ENCODE data around the gene ZNF148.

ZNF148 gene

DNA sequence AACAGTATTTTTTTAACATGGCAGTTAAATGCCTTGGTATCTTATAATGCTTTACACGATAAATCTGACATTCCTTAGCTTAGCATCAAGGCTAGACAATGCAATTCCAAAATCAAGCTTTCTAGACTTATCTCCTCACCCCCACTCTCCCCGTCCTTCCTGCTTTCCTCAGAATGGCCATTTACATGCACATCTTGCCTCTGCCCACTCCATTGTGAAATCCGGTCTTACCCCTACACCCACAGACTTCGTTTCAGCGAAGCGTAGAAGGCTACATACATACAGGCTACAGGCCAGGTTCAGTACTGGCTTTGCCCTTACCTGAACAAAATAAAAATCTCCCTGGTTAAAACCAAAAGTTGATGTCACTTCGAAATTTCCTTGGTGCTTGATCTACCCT, 104.0 kb downstream of the ZNF148 start:
- no peak for DNase-seq

DNA sequence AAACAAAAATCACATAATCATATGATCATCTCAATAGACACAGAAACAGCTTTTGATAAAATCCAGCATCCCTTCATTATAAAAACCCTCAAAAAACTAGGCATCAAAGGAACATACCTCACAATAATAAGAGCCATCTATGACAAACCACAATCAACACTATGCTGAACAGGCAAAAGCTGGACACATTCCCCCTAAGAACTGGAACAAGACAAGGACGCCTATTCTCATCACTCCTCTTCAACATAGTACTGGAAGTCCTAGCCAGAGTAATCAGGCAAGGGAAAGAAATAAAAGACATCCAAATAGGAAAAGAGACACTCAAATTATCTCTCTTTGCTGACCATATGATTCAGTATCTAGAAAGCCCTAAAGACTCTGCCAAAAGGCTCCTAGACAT, 107.7 kb downstream of the ZNF148 start:
- no peak for DNase-seq

DNA sequence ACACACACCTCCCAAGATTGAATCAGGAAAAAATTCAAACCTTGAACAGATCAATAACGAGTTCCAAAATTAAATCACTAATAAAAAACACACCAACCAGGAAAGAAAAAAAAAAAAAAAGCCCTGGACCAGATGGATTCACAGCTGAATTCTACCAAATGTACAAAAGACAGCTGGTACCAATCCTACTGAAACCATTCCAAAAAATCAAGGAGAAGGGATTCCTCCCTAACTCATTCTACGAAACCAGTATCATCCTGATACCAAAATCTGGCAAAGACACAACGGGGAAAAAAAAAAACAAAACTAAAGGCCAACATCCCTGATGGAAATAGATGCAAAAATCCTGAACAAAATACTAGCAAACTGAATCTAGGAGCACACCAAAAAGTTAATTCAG, 108.2 kb downstream of the ZNF148 start:
- DNase-seq = no peak

DNA sequence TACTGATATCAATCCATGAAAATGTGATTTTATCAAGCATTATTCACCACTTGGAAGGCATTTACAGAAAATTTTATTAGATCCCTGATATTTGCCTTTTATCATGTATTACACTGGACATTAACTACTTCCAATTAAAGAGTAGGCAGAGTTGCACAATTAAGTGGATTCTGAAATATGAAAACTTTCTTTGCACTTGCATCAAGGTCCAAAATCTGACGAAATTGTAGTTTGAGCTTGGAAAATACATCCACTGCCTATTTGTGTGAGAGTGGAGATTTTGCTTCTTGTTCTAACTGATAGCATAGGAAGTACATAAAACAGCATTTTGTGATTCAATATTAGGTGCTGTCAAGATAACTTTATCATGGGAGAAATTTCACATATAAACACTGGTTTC, 113.0 kb downstream of the ZNF148 start:
- no peak for DNase-seq

DNA sequence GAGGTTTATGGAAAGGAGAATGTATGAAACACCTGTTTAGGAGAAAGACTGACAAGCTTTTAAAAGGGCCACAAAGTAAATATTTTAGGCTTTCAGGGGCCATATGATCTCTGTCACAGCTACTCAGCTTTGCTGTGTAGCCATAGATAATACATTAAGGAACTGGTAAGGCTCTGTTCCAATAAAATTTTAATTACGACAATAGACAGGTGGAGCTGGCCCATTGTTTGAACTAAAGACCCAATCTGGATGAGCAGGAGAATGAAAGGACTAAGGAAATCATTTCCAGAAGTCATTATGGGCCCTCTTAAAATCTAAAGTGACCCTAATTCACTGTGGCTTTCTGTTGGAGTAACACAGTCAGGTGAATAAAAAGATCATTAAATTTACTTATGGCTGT, 114.1 kb downstream of the ZNF148 start:
- no peak for DNase-seq

DNA sequence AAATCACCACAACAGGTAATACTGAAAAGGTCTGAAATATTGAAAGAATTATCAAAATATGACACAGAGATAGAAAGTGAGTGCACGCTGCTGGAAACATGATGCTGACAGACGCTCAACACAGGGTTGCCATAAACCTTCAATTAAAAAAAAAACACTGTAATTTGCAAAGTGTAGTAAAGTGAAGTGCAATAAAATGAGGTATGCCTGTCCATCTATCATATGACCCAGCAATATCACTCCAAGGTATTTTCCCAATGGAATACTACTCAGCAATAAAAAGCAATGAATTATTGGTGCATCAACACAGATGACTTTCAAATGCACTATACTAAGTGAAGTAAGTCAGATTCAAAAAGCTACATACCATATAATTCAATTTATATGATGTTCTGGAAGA, 115.0 kb downstream of the ZNF148 start:
- DNase-seq = no peak

DNA sequence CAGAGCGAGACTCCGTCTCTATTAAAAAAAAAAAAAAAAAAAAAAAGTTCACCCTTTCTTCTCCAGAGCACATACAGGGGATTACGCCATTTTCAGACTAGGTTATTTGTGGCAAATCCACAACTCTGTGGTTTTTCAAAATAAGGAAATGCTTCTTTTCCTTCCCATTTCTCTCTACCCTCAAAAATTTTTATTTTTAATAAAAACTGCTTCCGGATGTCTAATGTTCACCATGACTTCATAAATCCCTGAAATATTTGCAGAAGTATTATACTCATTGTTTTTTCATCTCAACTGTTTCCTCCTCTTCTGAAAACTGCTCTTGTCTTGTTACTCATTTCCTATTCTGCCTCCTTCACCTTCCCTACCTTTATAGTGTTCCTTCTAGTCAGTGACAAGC, 117.6 kb downstream of the ZNF148 start:
- DNase-seq = no peak

DNA sequence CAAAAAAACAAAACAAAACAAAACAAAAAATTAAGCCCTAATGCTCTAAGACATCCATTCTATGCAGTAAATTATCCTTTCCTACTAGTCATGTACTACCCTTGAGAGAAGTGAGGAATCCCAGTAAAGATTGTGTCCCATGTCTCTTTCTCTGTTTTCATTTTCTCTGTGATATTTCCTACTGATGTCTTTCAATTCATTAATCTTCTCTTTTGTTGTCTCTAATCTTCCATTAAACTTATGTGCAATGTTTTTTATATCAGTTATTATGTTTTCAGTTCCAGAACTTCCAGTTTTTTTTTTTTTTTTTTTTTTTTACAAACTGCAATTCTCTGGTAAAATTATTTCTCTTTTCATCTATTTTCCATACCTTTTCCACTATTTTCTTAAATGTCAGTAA, 118.5 kb downstream of the ZNF148 start:
- DNase-seq = no peak

DNA sequence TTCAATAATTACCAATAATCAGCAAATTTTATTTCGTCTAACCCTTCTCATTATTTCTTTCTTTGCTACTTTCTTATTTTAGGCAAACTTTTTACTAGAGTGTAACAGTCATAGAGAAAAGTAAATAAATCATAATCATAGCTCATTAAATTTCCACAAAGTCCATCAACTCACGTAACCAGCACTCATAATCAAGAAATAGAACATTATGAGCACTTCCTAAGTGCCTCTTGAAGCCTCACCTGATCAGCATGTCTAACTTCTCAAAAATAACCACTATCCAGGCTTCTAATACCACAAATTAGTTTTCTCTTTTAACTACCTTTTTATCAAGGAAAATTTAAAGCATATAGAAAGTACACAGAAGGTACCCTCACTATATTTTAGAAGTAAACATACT, 124.2 kb downstream of the ZNF148 start:
- DNase-seq = no peak

DNA sequence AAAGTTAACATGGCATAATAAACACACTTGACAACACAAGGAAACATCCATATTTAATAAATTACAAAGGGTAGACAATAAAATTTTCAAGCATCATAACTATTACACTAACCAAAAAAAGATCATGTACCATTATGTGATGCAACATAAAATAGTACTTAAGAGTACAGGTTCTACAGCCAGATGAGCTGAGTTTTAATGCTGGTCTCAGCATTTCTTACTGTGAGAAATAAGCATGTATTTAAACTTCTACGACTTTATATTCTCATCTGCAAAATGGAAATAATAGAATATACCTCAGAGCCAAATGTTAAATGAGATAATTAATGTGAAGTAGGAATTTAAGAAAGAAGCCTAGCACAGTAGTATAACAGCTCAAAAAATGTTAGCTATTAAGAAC, 128.9 kb downstream of the ZNF148 start:
- no peak for DNase-seq

DNA sequence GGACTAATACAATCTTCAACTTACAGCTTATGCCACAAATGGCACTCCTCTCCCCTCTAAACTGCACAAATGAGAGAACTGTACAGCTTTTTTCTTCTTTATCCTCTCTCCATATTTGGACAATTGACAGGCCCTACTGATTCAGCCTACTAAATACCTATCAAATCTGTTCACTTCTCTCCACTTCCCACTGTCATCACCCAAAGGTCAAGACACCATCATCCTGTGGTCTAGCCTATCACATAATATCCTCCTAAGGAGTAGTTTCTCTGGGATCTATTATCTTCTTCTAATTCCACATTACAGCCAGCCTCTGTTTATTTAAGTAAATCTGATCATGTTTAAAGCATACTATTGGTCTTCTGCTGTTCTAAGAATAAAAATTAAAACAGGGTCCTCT, 129.6 kb downstream of the ZNF148 start:
- no peak for DNase-seq

DNA sequence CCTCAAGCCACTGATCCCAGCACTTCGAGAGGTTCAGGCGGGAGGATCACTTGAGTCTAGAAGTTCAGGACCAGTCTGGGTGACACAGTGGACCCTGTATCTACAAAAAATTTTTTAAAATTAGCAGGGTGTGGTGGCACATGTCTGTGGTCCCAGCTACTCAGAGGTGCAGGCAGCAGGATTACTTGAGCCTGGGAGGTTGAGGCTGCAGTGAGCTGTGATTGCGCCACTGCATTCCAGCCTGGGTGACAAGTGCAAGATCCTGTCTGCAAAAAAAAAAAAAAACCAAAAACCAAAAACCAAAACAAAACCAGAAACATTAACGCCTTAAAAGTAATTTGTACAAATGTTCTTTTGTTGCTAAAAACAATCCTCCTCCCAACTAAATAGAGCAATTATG, 134.6 kb downstream of the ZNF148 start:
- DNase-seq = no peak

DNA sequence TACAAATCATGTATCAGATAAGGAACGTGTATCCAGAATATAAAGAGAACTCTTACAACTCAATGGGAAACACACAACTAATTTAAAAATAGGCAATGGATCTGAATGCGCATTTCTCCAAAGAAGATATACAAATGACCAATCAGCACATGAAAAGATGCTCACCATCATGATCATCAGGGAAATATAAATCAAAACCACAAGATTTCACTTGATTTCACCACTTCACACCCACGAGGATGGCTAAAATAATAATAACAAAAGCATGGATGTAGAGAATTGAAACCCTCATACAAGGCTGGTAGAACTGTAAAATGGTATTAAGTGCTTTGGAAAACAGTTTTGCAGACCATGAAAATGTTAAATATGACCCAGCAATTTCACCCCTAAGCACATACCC, 135.9 kb downstream of the ZNF148 start:
- no peak for DNase-seq

DNA sequence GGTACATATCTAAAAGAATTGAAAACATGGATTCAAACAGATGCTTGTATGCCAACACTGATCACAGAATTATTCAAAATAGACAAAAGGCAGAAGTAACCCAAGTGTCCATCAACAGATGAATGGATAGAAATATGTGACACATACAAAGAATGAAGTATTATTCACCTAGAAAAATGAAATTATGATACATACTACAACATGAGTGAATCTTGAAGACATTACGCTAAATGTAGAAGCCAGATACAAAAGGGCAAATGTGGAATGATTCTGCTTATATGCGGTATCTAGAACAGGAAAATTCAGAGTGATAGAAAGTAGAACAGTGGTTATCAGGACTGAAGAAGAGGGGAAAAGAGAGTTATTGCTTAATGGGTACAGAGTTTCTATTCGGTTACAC, 136.4 kb downstream of the ZNF148 start:
- DNase-seq = no peak

DNA sequence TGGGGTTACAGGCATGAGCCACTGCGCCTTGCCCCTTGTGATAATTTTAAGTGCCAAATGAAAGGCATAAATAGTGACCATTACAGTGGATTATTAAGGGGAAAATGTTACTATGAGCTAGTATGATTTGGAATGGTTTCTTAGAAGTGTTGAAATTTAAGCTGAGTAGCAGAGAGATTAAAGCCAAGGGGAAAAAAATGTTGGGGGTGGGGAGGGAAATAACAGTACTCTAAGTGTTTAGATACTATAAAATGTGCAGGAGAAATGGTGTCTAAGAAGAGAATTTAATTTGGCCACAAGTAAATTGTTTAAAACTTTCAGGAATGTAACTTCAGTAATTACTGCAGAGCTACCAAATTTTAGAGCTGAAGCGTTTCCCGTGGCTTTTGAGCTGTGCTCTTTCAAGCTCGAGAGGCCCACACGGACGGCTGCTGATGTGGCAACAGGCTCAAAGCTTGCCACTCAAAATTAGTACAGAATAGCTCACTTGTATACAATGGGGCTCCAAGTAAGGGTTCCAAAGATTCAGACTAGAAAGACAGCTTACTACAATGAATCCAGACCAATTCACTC, 138.7 kb downstream of the ZNF148 start:
- no peak for DNase-seq

DNA sequence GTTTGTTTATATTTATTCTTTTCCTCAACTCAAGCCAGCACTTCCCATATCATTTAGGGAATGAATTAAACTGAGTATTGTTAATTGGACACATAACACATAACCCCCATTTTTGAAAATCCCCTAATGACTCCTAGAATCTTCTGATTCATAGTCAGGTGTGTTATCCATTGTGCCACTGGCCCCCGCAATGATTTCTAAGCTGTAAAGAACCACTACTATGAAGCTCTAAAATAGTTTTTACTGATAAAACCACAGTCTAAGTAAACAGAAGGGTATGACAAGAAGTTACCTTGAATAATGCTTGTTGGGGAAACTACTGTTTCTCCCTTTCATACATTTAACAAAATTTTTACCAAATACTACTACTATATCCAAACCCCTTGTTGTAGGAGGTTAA, 140.3 kb downstream of the ZNF148 start:
- no peak for DNase-seq

DNA sequence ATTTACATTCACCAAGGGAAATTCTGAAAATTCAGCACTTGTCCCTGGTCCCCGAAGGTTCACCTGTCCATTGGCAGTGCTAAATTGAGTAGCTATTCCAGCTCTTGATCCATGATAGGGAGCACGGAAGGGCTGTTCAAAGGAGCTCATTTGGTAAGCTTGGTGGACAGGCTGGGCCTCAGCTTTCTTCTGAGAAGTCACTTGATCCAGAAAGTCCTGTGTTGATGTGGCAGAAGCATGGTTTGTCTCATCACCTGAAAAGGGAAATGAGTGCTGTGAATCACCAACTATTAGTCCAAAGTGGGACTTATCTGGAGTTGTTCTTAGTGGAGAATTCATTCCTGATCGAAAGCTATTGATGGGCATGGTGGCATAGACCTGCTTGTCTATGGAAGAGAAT, 142.7 kb downstream of the ZNF148 start:
- no peak for DNase-seq

DNA sequence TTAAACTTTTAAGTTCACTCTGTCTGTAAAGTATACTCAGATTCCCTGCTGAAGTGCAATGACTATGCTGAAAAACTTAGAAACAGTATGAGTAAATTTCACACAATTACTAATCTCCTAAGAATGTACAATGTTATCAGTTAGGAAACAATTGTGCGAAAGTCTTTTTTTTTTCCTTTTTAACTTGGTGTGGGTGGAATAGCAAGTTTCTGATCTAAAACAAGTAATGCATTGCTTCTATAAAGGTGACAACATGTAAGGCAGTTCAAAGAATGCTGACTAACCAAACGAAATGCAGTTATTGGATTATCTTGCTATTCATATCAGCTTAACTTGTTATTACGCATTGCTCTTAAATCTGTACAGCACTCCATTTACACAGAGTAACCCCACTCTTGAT, 143.2 kb downstream of the ZNF148 start:
- no peak for DNase-seq

DNA sequence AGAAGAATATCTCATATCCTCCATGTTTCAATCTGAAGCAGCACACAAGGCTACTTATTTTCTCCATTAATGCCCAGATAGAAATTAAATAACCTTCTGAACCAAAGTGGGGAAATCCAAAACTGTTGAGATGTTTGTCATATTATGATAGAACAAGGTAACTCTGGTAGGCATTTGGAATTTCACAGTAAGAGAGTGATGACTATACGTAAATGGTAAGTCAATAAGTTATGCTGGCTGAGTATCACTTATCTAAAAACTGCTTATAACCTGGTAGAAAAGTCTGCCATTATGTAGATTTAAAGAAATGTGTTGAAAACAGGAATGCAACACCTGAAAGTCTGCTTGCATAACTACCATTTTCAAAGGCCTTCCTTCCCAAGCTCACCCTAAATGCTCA, 145.4 kb downstream of the ZNF148 start:
- no peak for DNase-seq

DNA sequence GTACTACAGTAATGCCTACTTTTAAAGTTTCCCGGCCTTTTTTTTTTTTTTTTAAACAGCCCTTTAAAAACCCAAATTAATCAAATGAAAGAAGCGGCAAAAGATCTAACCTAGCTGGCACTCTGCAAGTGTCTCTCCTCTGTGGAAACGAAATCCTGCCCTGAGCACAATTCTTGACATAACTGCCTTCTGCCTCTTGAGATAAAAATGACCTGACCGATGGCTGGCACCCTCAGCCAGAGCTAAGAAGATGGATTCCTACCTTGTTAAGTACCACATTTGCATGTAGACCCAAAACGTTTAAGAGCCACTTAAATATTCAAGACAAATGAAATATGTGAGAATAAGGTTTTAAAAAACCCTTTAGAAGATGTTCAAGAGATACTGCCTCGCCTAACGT, 146.0 kb downstream of the ZNF148 start:
- no peak for DNase-seq

DNA sequence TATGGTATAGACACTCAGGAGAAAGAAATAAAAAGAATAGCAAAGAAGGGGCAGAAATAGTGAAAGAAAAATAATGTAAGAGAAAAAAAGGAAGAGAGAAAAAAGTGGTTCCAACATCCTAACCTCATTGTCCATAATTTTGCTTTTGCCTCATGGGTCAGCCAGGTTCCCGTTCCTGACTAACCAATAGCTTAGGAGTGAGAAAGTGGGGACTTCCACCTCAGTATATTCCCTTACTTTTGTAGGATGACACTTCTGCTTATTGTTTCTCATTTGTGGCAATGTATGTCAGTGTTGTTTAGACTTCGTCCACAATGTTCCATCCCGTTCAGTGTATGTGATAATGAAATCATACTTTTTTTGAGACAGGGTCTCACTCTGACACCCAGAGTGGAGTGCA, 153.3 kb downstream of the ZNF148 start:
- DNase-seq = no peak

DNA sequence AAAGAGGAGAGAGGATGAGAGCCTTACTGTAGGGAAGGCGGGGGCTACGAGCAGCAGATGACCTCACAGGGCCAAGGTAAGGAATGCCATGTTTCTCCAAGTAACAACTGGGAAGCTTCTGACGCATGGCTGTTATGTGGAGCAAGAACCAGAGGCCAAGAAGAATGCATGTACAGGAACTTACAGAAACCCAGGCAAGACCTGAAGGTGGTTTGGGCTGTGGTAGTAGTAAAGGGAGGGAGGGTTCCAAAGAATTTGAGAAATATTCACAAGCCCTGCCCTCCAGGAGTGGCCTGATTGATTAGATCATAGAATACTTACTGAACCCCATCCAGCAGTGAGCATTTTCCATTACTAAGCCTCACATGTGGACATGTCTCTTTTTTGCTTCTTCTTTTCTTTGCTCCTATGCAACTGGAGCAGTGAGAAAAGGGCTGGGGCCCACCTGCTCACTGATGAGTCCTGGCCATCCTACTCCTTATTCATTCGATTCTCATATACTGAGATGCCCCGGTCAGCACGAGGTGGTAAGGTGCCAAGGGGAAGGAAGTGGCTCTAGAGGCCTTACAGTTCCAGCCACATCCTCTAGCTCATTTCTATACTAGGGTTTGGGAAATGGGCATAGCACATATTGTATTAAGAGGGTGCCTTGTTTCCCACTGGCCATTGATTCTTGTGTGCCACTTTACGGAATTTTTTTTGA, 154.2 kb downstream of the ZNF148 start:
- no peak for DNase-seq

DNA sequence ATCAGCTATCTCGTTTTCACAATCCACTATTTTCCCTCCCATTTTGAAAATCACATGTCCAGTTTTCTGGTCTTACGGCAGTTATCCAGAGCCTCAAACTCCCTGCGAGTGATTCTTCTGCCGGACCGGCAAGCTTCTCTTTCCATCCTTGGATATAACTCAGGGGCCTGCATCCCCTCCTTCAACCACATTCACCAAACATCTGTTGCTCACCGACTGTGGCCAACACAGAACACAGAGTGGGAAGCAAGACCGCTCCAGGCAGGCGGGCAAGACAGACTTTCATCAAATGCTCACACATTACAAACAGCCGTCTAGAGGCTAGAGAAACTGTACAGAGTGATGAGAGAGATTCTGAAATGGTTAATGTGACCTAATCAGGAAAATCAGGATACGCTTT, 154.9 kb downstream of the ZNF148 start:
- no peak for DNase-seq

DNA sequence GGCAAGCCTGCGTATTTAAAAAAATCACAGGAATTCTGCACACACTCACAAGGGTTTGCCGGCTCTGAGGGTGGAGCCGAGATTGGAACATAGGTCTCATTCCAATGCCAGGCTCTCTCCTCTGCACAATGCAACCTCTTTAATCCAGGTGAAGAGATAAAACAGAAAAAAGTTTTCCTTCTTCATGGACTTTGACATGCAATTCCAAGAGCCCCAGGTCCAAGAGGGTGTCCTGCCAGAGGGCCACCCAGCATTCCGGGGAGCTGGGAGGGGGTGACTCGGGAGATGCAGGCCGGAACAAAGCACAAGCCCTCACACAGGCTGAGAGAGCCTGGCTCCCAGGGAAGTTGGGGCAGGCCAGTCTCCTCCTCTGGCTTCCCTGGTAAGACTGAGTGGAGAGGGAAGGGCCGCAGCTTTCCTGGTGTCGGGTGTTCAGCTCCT, 155.8 kb downstream of the ZNF148 start:
- DNase-seq = no peak

DNA sequence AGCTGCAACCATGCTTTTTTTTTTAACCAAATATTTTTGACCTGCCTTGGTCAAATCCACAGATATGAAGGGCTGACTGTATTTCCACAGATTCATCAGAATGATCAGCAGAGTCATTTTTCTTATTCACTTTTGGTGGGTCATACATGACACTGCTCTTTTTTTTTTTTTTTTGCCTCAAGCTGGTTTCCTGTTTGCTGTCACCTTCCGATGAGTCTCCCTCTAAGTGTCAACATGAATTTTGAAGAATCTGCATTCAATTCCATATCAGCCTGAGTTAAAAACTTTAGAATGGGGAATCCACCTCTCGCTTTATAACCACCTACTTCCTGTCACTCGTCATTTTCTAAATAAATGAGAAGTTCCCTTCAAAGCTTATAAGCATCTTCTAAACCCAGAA, 160.4 kb downstream of the ZNF148 start:
- no peak for DNase-seq

Data from stimulated activated CD4-positive, alpha-beta T cell treated with anti-CD3 and anti-CD28 coated beads, Interleukin-12 subunit alpha, Interleukin-12 subunit beta, amount 100 ng/mL, for 4 hours (primary cell).